ENCODE measurements around the gene FOXS1. TPM values are rescaled to one million over a fixed set of nuclear protein-coding genes. Genes with fewer than 3 reads are reported as not detected.

FOXS1 gene
- total RNA-seq, 1 donor: 0.36 TPM

DNA sequence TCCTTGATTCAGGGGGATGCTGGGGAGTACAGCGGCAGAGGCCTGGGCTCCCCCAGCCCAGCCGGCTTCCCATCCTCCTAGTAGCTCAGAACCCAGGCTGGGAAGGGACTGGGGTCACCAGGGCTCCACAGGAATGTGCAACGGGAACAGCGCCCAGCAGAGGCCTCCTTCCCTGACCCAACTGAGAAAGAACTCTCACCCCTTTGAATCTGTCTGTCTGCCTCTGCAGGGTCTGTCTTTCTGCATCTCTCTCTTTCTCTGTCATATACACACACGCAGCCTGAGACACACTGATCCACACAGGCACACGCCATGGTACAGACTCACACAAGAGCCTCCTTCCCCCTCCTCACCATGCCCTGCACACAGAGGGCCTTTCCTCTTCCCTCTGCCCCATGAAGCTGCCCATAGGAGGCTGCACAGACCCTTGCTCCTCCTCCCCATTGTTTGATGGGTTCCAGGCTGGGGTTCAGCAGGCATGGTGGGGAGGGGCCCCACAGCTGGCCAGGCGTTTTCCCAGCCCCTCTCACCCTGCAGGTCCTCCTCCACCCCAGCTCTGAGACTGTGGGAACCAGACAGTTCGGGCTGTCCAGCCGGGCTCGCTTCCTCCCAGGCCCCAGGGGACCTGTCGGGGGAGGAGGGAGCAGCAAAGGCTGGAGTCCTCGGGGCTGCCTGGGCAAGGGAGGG, 2.8 kb downstream of the FOXS1 start:
- Histone ChIP-seq H3K4me1 (ENCODE audit: insufficient read depth, low read length) (peaks cover 61% of the 10 kb centered on the region), H4K20me1 (ENCODE audit: insufficient read depth, low read length) (peaks cover 4% of the 10 kb centered on the region), H3K79me2 (ENCODE audit: insufficient read depth, low read length) (no peaks in the 10 kb centered on the region), H3K36me3 (ENCODE audit: insufficient read depth, low read length) (no peaks in the 10 kb centered on the region), H3K4me2 (ENCODE audit: insufficient read depth, low read length) (peak overlapping the region; percentile 74), H2AFZ (ENCODE audit: low read length) (no peak overlapping the region), H3K9me3 (ENCODE audit: low read depth, low read length) (no peaks in the 10 kb centered on the region), H3K27ac (ENCODE audit: low read depth, low read length) (peak overlapping the region; percentile 93), H3K27me3 (ENCODE audit: insufficient read depth, low read length) (peaks cover 7% of the 10 kb centered on the region), H3K4me3 (ENCODE audit: insufficient read depth, low read length) (peak overlapping the region; percentile 46)
- peak; percentile 97 for DNase-seq (ENCODE audit: insufficient read length, low spot score, missing footprints)
- TF ChIP-seq, protein P1, sequence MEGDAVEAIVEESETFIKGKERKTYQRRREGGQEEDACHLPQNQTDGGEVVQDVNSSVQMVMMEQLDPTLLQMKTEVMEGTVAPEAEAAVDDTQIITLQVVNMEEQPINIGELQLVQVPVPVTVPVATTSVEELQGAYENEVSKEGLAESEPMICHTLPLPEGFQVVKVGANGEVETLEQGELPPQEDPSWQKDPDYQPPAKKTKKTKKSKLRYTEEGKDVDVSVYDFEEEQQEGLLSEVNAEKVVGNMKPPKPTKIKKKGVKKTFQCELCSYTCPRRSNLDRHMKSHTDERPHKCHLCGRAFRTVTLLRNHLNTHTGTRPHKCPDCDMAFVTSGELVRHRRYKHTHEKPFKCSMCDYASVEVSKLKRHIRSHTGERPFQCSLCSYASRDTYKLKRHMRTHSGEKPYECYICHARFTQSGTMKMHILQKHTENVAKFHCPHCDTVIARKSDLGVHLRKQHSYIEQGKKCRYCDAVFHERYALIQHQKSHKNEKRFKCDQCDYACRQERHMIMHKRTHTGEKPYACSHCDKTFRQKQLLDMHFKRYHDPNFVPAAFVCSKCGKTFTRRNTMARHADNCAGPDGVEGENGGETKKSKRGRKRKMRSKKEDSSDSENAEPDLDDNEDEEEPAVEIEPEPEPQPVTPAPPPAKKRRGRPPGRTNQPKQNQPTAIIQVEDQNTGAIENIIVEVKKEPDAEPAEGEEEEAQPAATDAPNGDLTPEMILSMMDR (IDR thresholded peaks at IDR 0.05; ENCODE audit: extremely low read depth, low read depth, low read length): no peak

DNA sequence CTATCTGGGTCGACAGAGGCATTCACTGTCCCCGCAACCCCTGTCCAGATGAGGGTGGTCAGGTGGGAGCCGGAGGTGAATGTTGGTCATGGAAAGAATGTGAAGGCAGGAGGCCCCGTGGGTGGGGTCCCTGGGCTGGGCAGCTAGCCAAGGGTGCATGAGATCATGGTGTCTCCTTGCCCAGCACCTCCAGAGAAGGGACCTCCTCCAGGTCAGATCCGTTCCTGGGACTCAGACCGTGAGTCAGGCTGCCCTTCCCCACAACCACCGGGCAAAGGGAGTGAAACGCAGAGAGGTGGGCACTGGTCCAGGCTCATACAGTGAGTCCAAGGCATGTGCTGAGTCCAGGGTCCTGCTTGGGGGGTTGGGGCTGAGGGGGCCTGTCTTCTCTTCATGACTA, 3.5 kb downstream of the FOXS1 start:
- Histone ChIP-seq H2AFZ (ENCODE audit: low read length) (no peak overlapping the region), H4K20me1 (ENCODE audit: insufficient read depth, low read length) (peaks cover 8% of the 10 kb centered on the region), H3K4me1 (ENCODE audit: insufficient read depth, low read length) (peaks cover 68% of the 10 kb centered on the region), H3K9me3 (ENCODE audit: low read depth, low read length) (no peaks in the 10 kb centered on the region), H3K79me2 (ENCODE audit: insufficient read depth, low read length) (no peaks in the 10 kb centered on the region), H3K27ac (ENCODE audit: low read depth, low read length) (peak overlapping the region; percentile 93), H3K36me3 (ENCODE audit: insufficient read depth, low read length) (no peaks in the 10 kb centered on the region), H3K4me3 (ENCODE audit: insufficient read depth, low read length) (peak overlapping the region; percentile 46), H3K4me2 (ENCODE audit: insufficient read depth, low read length) (peak overlapping the region; percentile 74), H3K27me3 (ENCODE audit: insufficient read depth, low read length) (peaks cover 1% of the 10 kb centered on the region)
- peak; percentile 94 for DNase-seq (ENCODE audit: insufficient read length, low spot score, missing footprints)
- TF ChIP-seq, protein P1 (IDR thresholded peaks at IDR 0.05; ENCODE audit: extremely low read depth, low read depth, low read length): no peak

DNA sequence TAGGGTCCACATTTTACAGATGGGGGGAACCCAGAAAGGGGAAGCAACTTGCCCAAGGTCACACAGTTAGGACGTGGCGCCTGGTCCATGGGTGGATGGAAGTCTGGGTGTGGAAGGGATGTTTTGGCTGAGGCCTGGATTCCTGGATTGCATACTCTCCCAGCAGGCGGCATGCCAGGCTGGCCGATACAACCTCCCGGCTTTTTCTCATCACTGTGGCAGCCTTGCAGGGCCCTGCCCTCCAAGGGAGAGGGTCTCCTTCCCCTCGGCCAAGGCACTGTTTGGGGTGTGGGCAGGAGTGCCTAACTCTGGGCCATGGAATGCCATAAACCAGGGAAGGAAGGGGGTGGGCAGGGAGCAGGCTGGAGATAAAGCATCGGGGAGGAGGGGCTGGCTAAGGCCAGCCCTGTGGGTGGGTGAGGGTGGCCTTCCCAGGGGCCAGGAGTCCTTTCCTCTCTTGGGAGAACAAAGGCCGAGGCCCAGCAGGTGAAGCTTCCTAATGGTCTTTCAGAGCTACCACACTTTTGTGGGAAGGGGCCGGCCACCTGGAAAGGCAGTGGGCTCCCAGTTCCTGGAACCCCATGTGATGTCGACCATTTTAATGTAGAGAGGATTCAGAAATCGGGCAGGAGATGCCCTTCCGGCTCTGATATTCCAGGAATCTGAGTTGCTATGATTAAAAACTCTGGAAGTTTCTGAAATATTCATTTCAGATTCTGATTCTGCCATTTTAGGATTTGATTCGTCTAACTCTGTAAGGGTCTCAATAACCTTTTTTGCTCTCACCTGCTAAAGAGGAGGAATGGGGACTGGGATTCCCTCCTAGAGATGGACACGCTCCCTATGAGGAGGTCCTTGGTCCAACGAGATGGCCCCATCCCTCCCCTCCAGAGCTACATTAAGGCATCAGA, 4.2 kb downstream of the FOXS1 start:
- H3K4me2 ChIP-seq (ENCODE audit: insufficient read depth, low read length): no peak overlapping the region
- TF ChIP-seq, protein P1 (IDR thresholded peaks at IDR 0.05; ENCODE audit: extremely low read depth, low read depth, low read length): no peak
- peaks cover 9% of the 10 kb centered on the region for H4K20me1 ChIP-seq (ENCODE audit: insufficient read depth, low read length)
- peak overlapping the region; percentile 93 for H3K27ac ChIP-seq (ENCODE audit: low read depth, low read length)
- no peaks in the 10 kb centered on the region for H3K9me3 ChIP-seq (ENCODE audit: low read depth, low read length)
- no peaks in the 10 kb centered on the region for H3K79me2 ChIP-seq (ENCODE audit: insufficient read depth, low read length)
- peak; percentile 64 for DNase-seq (ENCODE audit: insufficient read length, low spot score, missing footprints)
- H3K36me3 ChIP-seq (ENCODE audit: insufficient read depth, low read length): no peaks in the 10 kb centered on the region
- no peak overlapping the region for H3K4me3 ChIP-seq (ENCODE audit: insufficient read depth, low read length)
- no peak overlapping the region for H2AFZ ChIP-seq (ENCODE audit: low read length)
- H3K4me1 ChIP-seq (ENCODE audit: insufficient read depth, low read length): peaks cover 75% of the 10 kb centered on the region
- H3K27me3 ChIP-seq (ENCODE audit: insufficient read depth, low read length): no peaks in the 10 kb centered on the region
